ENCODE measurements around the gene KRT36.

Gene KRT36

GRCh38 chr17:41489531-41489930 lies at the start of gene KRT36:
Gene KRT36 (minus strand): TSS chr17:41489910. CDS start chr17:41489864, 46 bp downstream.
- DNase-seq = no peak

GRCh38 chr17:41539071-41539492 lies 49.4 kb upstream of the KRT36 start:
- no peak for DNase-seq

GRCh38 chr17:41538565-41538991 lies 48.9 kb upstream of the KRT36 start:
- no peak for DNase-seq

DNA sequence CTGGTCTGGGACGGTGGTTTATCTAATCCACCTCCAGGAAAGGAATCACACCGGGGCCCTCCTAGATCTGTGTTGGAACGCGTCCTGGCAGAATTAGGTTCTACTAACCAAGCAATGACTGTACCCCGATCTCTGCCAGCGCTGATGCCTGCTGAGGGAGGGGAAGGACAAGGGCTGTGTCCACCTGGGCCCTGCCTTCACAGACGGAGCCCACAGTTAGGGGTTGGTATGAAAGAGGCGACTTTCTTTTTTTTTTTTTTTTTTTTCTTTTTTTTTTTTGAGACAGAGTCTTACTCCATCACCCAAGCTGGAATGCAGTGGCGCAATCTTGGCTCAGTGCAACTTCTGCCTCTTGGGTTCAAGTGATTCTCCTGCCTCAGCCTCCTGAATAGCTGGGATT lies 48.3 kb upstream of the KRT36 start:
- no peak for DNase-seq

DNA sequence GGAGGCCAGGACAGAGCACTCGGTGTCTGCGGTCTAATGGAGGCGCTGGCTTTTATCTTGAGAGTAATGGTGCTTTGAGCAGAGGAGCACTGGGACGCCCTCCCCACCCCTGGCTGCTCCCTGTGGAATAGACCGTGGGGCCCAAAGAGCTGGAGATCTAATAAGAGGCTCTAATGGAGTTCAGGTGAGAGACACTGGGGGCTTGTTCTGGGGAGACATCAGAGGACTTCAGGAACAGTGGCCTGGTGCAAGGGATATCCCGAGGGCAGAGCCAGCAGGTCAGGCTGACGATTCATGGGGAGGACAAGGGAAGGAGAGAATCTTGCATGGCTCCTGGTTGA lies 47.9 kb upstream of the KRT36 start:
- DNase-seq = no peak

GRCh38 chr17:41536741-41537613 lies 47.3 kb upstream of the KRT36 start:
- DNase-seq = no peak

GRCh38 chr17:41535764-41536481 lies 46.2 kb upstream of the KRT36 start:
- DNase-seq = no peak

DNA sequence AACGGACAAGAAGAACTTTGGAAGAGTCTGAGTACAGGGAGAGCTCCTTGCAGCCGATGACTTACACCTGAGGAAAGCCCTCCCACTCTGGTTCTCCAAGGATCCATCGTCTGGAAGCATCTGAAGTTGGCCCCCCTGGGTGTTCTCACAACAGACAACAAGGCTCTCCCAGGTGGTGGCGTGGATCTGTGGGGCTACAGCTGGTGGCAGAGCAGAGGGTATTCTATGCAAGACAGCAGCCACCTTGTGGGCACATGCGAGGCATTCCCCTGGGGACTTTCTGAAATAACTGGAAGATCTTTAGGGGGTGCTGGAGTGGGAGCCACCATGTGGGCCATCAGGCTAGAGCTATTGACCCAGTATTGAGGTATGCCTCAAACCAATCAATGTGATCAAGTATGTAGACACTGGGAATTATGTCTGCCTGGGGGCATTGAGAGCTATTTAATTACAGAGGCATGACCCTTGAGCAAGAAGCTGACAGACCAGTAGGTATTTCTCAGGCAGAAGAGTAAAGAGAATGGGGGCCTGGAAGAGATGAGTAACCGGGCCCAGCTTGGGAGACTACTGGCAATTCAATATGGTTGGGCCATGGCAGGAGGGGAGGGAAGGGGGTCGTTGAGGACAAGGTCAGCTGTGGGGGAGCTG lies 45.3 kb upstream of the KRT36 start:
- DNase-seq = no peak

DNA sequence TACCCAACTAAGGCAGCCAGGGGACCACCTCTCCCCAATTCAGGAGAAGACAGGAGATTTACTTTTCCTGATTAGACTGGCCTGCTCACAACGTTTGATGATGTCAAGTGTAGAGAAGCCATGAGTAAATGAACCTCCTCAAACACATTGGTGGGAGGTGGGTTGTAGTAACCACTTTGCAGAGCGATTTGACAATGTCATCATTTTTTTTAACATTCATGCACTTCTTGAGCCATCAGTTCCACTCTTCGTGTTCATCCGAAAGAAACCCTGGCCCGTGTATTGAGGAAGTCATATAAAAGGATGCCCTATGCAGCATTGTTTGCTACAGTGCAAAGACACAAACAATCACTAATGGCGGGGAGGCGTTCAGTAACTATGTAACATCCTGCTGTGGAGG lies 43.9 kb upstream of the KRT36 start:
- no peak for DNase-seq

DNA sequence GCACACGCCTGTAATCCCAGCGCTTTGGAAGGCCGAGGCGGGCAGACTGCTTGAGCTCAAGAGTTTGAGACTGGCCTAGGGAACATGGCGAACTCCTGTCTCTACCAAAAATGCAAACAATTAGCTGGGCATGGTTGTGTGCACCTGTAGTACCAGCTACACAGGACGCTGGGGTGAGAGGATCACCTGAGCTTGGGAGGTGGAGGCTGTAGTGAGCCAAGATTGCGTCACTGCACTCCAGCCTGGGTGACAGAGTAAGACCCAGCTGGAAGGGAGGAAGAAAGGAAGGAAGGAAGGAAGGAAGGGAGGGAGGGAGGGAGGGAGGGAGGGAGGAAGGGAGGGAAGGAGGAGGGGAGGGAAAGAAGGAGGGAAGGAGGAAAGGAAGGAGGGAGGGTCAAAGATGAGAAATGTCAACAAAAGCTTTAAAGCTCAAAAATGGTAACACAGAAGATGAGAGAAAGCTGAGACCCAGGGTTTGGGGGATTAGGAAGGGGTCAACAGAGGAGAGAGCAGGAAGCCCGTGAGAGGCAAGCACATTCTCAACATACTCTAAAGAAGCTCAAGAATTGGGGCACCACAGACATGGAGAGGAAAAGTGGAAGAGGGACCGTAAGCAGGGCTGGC lies 43.3 kb upstream of the KRT36 start:
- no peak for DNase-seq

- no peak for DNase-seq
Observed at GRCh38 chr17:41531993-41532392, 42.3 kb upstream of the KRT36 start.

- DNase-seq = no peak
Observed at GRCh38 chr17:41530062-41531048, 40.6 kb upstream of the KRT36 start.

- no peak for DNase-seq
Observed at GRCh38 chr17:41529491-41529915, 39.8 kb upstream of the KRT36 start.

DNA sequence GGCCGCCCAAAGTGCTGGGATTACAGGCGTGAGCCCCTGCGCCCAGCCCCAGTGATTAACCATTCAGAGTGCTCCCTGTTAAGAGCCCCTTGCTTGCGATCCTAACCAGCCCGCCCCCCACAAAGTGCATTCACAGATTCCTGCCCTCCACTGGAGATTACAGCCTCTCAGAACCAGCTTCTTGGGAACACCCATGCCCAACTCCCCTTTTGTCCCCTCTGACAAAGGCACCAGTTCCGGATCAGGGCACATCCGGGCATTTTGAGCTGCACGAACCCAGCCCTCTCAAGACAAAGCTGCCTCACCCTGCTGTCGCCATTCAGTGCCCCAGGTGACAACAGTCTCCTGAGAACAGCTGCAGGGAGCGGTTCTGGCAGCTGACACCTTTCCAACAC lies 39.2 kb upstream of the KRT36 start:
- DNase-seq = no peak

- no peak for DNase-seq
Observed at GRCh38 chr17:41527063-41528023, 37.6 kb upstream of the KRT36 start.

- no peak for DNase-seq
Observed at GRCh38 chr17:41524261-41524660, 34.6 kb upstream of the KRT36 start.

DNA sequence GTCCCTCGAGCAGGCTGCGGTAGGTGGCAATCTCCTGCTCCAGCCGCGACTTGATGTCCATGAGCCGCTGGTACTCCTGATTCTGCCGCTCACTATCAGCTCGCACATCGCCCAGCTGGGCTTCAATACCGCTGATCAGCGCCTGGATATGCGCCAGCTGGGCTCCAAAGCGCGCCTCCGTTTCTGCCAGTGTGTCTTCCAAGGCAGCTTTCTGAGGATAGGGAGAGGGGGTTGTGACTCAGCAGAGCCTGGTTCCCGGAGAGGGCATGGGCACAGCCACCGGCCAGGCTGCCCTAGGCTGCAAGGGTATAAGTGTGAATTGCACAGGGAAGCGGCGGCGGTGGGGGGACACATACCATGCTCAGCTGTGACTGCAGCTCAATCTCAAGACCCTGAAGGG lies 34.1 kb upstream of the KRT36 start:
- peak in 1 of 56 donors; percentile 4 for DNase-seq

GRCh38 chr17:41523225-41523593 lies 33.5 kb upstream of the KRT36 start:
- DNase-seq = no peak

Measured in amygdala (tissue), 56 donors.